Measurements from ENCODE around the gene UBE2QL1. TPM values are rescaled to one million over a fixed set of nuclear protein-coding genes. Genes with fewer than 3 reads are reported as not detected.

UBE2QL1 gene
- total RNA-seq, 1 experiment from 2014 or later, result 0.11 TPM

DNA sequence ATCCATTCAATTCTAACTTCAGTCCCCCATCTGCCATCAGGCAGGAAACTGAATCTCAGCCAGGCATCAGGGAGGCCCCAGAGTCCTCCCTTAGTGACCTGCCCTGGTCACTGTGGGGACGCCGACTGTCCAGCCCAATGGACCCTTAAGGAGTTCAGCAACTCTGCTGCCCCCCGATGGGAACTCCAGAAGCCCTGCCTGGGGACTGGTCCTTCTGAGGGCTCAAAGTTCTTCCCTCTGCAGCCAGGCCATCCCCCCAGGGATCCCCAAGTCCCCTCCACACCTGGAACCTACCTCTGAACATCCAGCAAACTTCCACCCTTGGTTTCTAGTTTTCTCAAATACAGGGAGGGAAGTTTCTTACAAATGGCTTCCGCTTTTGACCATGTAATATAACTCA, 76.8 kb downstream of the UBE2QL1 start:
- Mint-ChIP-seq H3K27ac (no peak overlapping the region; a peak in 1 of 7 replicates), H3K4me1 (peaks cover 0 to 3% of the 10 kb centered on the region in 2 experiments; a peak in 2 of 4 replicates)
- H2BK20ac ChIP-seq (ENCODE audit: low read depth, low read length, poor library complexity, severe bottlenecking), result no peak overlapping the region

More for the DNA sequence above, 76.8 kb downstream of the UBE2QL1 start:
- Histone ChIP-seq H2BK120ac (ENCODE audit: low read depth, low read length, poor library complexity, severe bottlenecking) (no peak overlapping the region), H4K8ac (replicated peaks; ENCODE audit: insufficient read length, low read depth, low read length) (no peak overlapping the region), H3K27ac (ENCODE audit: insufficient read length, low read depth, low read length) (no peak overlapping the region), H3K4me2 (ENCODE audit: insufficient read depth, insufficient read length, low read length) (no peak overlapping the region), H3K14ac (ENCODE audit: insufficient read depth, low read length) (no peak overlapping the region), H3K79me2 (ENCODE audit: insufficient read depth, low read length) (no peaks in the 10 kb centered on the region), H3K9me3 (ENCODE audit: control insufficient read depth, low read depth, low read length) (no peaks in the 10 kb centered on the region), H2BK15ac (ENCODE audit: low read depth, low read length) (no peak overlapping the region), H4K20me1 (ENCODE audit: control insufficient read depth, insufficient read depth, insufficient read length) (no peaks in the 10 kb centered on the region), H2AFZ (ENCODE audit: low read length) (no peak overlapping the region), H3K23ac (ENCODE audit: insufficient read length, low read depth, low read length) (no peak overlapping the region), H3K9ac (ENCODE audit: extremely low read depth, insufficient read length, low read length) (no peak overlapping the region), H3K27me3 (ENCODE audit: insufficient read depth, low read length) (no peaks in the 10 kb centered on the region), H2BK5ac (ENCODE audit: insufficient read length, low read length) (no peak overlapping the region), H3K23me2 (ENCODE audit: insufficient read length, low read depth, low read length, poor library complexity, severe bottlenecking) (no peaks in the 10 kb centered on the region), H3K18ac (ENCODE audit: insufficient read length, low read depth, low read length) (no peak overlapping the region), H3K79me1 (ENCODE audit: insufficient read depth, low read depth, low read length, poor library complexity, severe bottlenecking) (no peaks in the 10 kb centered on the region), H3K4ac (ENCODE audit: low read depth, low read length) (no peak overlapping the region), H3K56ac (ENCODE audit: insufficient read length, low read depth, low read length) (no peak overlapping the region), H3K4me1 (ENCODE audit: insufficient read depth, low read length) (no peaks in the 10 kb centered on the region), H4K91ac (ENCODE audit: insufficient read length, low read depth, low read length) (no peak overlapping the region), H2AK5ac (ENCODE audit: insufficient read length, low read length) (no peak overlapping the region), H4K5ac (ENCODE audit: insufficient read length, low read depth, low read length) (no peak overlapping the region), H2BK12ac (ENCODE audit: insufficient read length, low read depth, low read length) (no peak overlapping the region), H3T11ph (ENCODE audit: low read length) (no peak overlapping the region)
- H3K9me3 Mint-ChIP-seq, result no peaks in the 10 kb centered on the region
- TF ChIP-seq, protein P1, sequence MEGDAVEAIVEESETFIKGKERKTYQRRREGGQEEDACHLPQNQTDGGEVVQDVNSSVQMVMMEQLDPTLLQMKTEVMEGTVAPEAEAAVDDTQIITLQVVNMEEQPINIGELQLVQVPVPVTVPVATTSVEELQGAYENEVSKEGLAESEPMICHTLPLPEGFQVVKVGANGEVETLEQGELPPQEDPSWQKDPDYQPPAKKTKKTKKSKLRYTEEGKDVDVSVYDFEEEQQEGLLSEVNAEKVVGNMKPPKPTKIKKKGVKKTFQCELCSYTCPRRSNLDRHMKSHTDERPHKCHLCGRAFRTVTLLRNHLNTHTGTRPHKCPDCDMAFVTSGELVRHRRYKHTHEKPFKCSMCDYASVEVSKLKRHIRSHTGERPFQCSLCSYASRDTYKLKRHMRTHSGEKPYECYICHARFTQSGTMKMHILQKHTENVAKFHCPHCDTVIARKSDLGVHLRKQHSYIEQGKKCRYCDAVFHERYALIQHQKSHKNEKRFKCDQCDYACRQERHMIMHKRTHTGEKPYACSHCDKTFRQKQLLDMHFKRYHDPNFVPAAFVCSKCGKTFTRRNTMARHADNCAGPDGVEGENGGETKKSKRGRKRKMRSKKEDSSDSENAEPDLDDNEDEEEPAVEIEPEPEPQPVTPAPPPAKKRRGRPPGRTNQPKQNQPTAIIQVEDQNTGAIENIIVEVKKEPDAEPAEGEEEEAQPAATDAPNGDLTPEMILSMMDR (conservative IDR thresholded peaks at IDR 0.05), result no peak
- peaks cover 15% of the 10 kb centered on the region for H3K27me3 Mint-ChIP-seq (ENCODE audit: low read depth)
- H3K4me3 Mint-ChIP-seq, result no peak overlapping the region
- H3K36me3 Mint-ChIP-seq (ENCODE audit: insufficient read depth in 1 of 3, low read depth in 3 of 3), result no peaks in the 10 kb centered on the region; a peak in 1 of 7 replicates
- no CpG with 5 or more reads among the region's 4 CpGs for WGBS (ENCODE audit: extremely low coverage, insufficient read length, low lambda C conversion rate)
- no peak for DNase-seq
